Ectodermal cell (in vitro differentiated cells): ENCODE data around the gene ADAP1.
"Not testable (repeated sequence)": the region's sequence is repeated elsewhere in the genome, so short reads cannot be mapped to it uniquely, and the experiment has no call there.

Experiments used
- H3K27ac ChIP-seq: 2 replicates; pipeline ENCODE4 v1.7.0; 2013; ENCODE audit warnings: mild to moderate bottlenecking, low read depth, low read length; ENCODE audit not compliant: insufficient read depth, poor library complexity, severe bottlenecking
- H3K27me3 ChIP-seq: 2 replicates; pipeline ENCODE4 v1.7.0; 2013; ENCODE audit warnings: mild to moderate bottlenecking, low read length; ENCODE audit not compliant: insufficient read depth, control insufficient read depth, poor library complexity, severe bottlenecking
- H3K36me3 ChIP-seq: one replicate; pipeline ENCODE4 v1.7.0; 2013; ENCODE audit warnings: low read length; ENCODE audit not compliant: control insufficient read depth, insufficient read depth
- H3K4me1 ChIP-seq: one replicate; pipeline ENCODE4 v1.7.0; 2013; ENCODE audit warnings: low read length; ENCODE audit not compliant: control insufficient read depth, insufficient read depth
- H3K4me3 ChIP-seq: 2 replicates; pipeline ENCODE4 v1.7.0; 2013; ENCODE audit warnings: low read depth, low read length, control low read depth; ENCODE audit not compliant: insufficient read depth
- H3K9me3 ChIP-seq: 2 replicates; pipeline ENCODE4 v1.7.0; 2013; ENCODE audit warnings: mild to moderate bottlenecking, low read length, moderate library complexity; ENCODE audit not compliant: control insufficient read depth
- WGBS, 2 experiments: methylation state at CpG; one replicate each; pipeline ENCODE4 v1.1.7; 2013; ENCODE audit warnings: missing lambda C conversion rate in 2 of 2; 5-methylcytosine and 5-hydroxymethylcytosine counted together

ADAP1 gene

GRCh38 chr7:876077-876971 is 78.2 kb downstream of the ADAP1 start, which contains the start of gene GET4:
GET4 (plus strand) TSS chr7:876554; CDS start chr7:876646, 92 bp downstream.
- peak within 1 kb of the TSS; percentile 76 for H3K4me3 ChIP-seq
- peaks cover 5% of the 10 kb centered on the region for H3K4me1 ChIP-seq
- H3K9me3 ChIP-seq, result no peaks in the 10 kb centered on the region
- peaks cover 22% of the 10 kb centered on the region for H3K36me3 ChIP-seq
- 1% methylated on average over 129 of the region's 129 CpGs for WGBS, 2 experiments
- H3K27ac ChIP-seq, result peak within 1 kb of the TSS; percentile 77
- no peaks in the 10 kb centered on the region for H3K27me3 ChIP-seq

- WGBS, 2 experiments, result 92 to 95% methylated on average over 27 of the region's 27 CpGs
- H3K27me3 ChIP-seq, result no peaks in the 10 kb centered on the region
- H3K27ac ChIP-seq, result peak overlapping the region; percentile 22
- peaks cover 27% of the 10 kb centered on the region for H3K36me3 ChIP-seq
- H3K9me3 ChIP-seq, result no peaks in the 10 kb centered on the region
- H3K4me1 ChIP-seq, result peaks cover 5% of the 10 kb centered on the region
- peak overlapping the region; percentile 6 for H3K4me3 ChIP-seq
Measured at GRCh38 chr7:875476-876076, 78.9 kb downstream of the ADAP1 start.

- Histone ChIP-seq H3K36me3 (peaks cover 27% of the 10 kb centered on the region), H3K4me1 (peaks cover 5% of the 10 kb centered on the region), H3K4me3 (no peak overlapping the region), H3K27me3 (no peaks in the 10 kb centered on the region), H3K27ac (no peak overlapping the region), H3K9me3 (no peaks in the 10 kb centered on the region)
- WGBS, 2 experiments, result 88 to 91% methylated on average over 7 of the region's 7 CpGs
Measured at GRCh38 chr7:875051-875450, 79.4 kb downstream of the ADAP1 start.

- peak overlapping the region; percentile 62 for H3K27ac ChIP-seq
Measured at GRCh38 chr7:874031-874749, 80.3 kb downstream of the ADAP1 start.

GRCh38 chr7:873367-874002 is 81.0 kb downstream of the ADAP1 start:
- no peaks in the 10 kb centered on the region for H3K27me3 ChIP-seq
- H3K4me1 ChIP-seq, result peaks cover 5% of the 10 kb centered on the region
- H3K27ac ChIP-seq, result peak overlapping the region; percentile 62
- no peak overlapping the region for H3K4me3 ChIP-seq
- peaks cover 35% of the 10 kb centered on the region for H3K36me3 ChIP-seq
- H3K9me3 ChIP-seq, result no peaks in the 10 kb centered on the region
- 52 to 53% methylated on average over 18 of the region's 18 CpGs for WGBS, 2 experiments

More at GRCh38 chr7:874031-874749, 80.3 kb downstream of the ADAP1 start:
- WGBS, 2 experiments, result 97% methylated on average over 8 of the region's 9 CpGs
- Histone ChIP-seq H3K27me3 (no peaks in the 10 kb centered on the region), H3K4me3 (no peak overlapping the region), H3K9me3 (no peaks in the 10 kb centered on the region), H3K36me3 (peaks cover 35% of the 10 kb centered on the region), H3K4me1 (peaks cover 5% of the 10 kb centered on the region)

GRCh38 chr7:872685-873084 is 81.8 kb downstream of the ADAP1 start:
- peaks cover 35% of the 10 kb centered on the region for H3K36me3 ChIP-seq
- 94 to 95% methylated on average over 19 of the region's 19 CpGs for WGBS, 2 experiments
- not testable (repeated sequence) for H3K4me3 ChIP-seq, H3K27ac ChIP-seq, H3K4me1 ChIP-seq, H3K9me3 ChIP-seq, H3K27me3 ChIP-seq

GRCh38 chr7:871900-872537 is 82.5 kb downstream of the ADAP1 start:
- Histone ChIP-seq H3K27me3 (no peaks in the 10 kb centered on the region), H3K9me3 (no peaks in the 10 kb centered on the region), H3K36me3 (peaks cover 42% of the 10 kb centered on the region), H3K4me3 (no peak overlapping the region), H3K4me1 (no peaks in the 10 kb centered on the region), H3K27ac (no peak overlapping the region)
- 91% methylated on average over 14 of the region's 14 CpGs for WGBS, 2 experiments

GRCh38 chr7:869348-869747 is 85.1 kb downstream of the ADAP1 start:
- WGBS, 2 experiments, result 92 to 96% methylated on average over 14 of the region's 14 CpGs
- H3K9me3 ChIP-seq, result no peaks in the 10 kb centered on the region
- H3K36me3 ChIP-seq, result peaks cover 52% of the 10 kb centered on the region
- no peak overlapping the region for H3K27ac ChIP-seq
- H3K4me3 ChIP-seq, result no peak overlapping the region
- H3K27me3 ChIP-seq, result no peaks in the 10 kb centered on the region
- H3K4me1 ChIP-seq, result no peaks in the 10 kb centered on the region

- H3K36me3 ChIP-seq, result peaks cover 45% of the 10 kb centered on the region
- no peak overlapping the region for H3K4me3 ChIP-seq
- WGBS, 2 experiments, result 95% methylated on average over 17 of the region's 17 CpGs
Measured at GRCh38 chr7:868189-868486, 86.3 kb downstream of the ADAP1 start.

More at GRCh38 chr7:868189-868486, 86.3 kb downstream of the ADAP1 start:
- H3K27ac ChIP-seq, result no peak overlapping the region
- no peaks in the 10 kb centered on the region for H3K9me3 ChIP-seq
- H3K27me3 ChIP-seq, result no peaks in the 10 kb centered on the region
- H3K4me1 ChIP-seq, result no peaks in the 10 kb centered on the region
